Heart left ventricle (tissue), 16 donors: ENCODE measurements around the gene PTPRO. TPM values are rescaled to one million over a fixed set of nuclear protein-coding genes. Genes with fewer than 3 reads are reported as not detected.

Experiments used
- ATAC-seq, 4 donors: fragments of 200-7000 bp; cut with Tn5 transposase; one replicate each; pipeline ENCODE4 v1.9.1; 2020 to 2022; ENCODE audit warnings: moderate library complexity in 4 of 4, mild to moderate bottlenecking in 3 of 4, moderate number of reproducible peaks in 1 of 4
- DNase-seq, 5 donors: peaks; one replicate each; pipeline ENCODE4 v3.0.0-alpha.2; 2020
- H3K27ac ChIP-seq, 12 donors: fragments of 200-600 bp; sonication (generic) in 4 of 12; one replicate each; pipeline versions ENCODE4 v1.5.0 to v1.8.0; 2016 to 2022; ENCODE audit warnings: mild to moderate bottlenecking in 2 of 12
- H3K27me3 ChIP-seq, 9 donors: fragments of 200-600 bp; sonication (generic) in 2 of 9; one replicate each; pipeline versions ENCODE4 v1.5.1 to v1.8.0; 2016 to 2022; ENCODE audit warnings: mild to moderate bottlenecking in 3 of 9
- H3K36me3 ChIP-seq, 9 donors: fragments of 200-600 bp; sonication (generic) in 2 of 9; one replicate each; pipeline versions ENCODE4 v1.5.0 to v1.8.0; 2018 to 2022; ENCODE audit warnings: mild to moderate bottlenecking in 2 of 9
- H3K4me1 ChIP-seq, 12 donors: fragments of 200-600 bp; sonication (generic) in 4 of 12; one replicate each; pipeline versions ENCODE4 v1.5.0 to v1.8.0; 2016 to 2022; ENCODE audit warnings: mild to moderate bottlenecking in 3 of 12
- H3K4me3 ChIP-seq, 12 donors: fragments of 200-600 bp; sonication (generic) in 4 of 12; one replicate each; pipeline versions ENCODE4 v1.5.0 to v1.8.0; 2017 to 2022; ENCODE audit warnings: mild to moderate bottlenecking in 9 of 12, moderate library complexity in 4 of 12
- H3K9me3 ChIP-seq, 12 donors: fragments of 200-600 bp; sonication (generic) in 4 of 12; one replicate each; pipeline versions ENCODE4 v1.5.0 to v1.8.0; 2016 to 2022; ENCODE audit warnings: mild to moderate bottlenecking in 1 of 12
- POLR2A ChIP-seq, 2 donors: fragments of 450-650 bp; IDR thresholded peaks; one replicate each; pipeline ENCODE4 v1.6.1; 2017; ENCODE audit warnings: antibody characterized with exemption in 2 of 2, mild to moderate bottlenecking in 2 of 2, moderate library complexity in 2 of 2
- WGBS, 4 donors: extraction: QIAGEN DNeasy Blood & Tissue Kit in 2 of 4; methylation state at CpG; one replicate each; pipeline versions ENCODE4 v1.1.5 to v1.1.7; 2013 to 2018; 5-methylcytosine and 5-hydroxymethylcytosine counted together
- intact Hi-C, 10 donors: fragments of 100-400 bp; cut with DNase I; formaldehyde crosslinking; loops; one replicate each; pipeline versions ENCODE4 v1.11.1 to v1.14.2; 2022
- polyA plus RNA-seq, 2 donors: library from polyadenylated mRNA; stranded (reverse); fragments of 200-250 nt; gene quantifications; one replicate each; pipeline ENCODE4 v1.2.3, GENCODE V29; 2013
- total RNA-seq, 9 donors: library from RNA; depleted of rRNA in 2 of 9; stranded (reverse); fragments of >200 nt in 2 of 9; fragmentation: NEBNext Ultra II Directional in 3 of 9; extraction: Animal tissue kit (Norgen Biotek cat#: 25700) in 3 of 9; gene quantifications; one replicate each; pipeline versions ENCODE4 v1.1.0 to v1.2.4, GENCODE V29; 2016 to 2023
- TF ChIP-seq, protein P1 (sequence below), 12 donors: fragments of 200-600 bp; sonication (generic) in 4 of 12; IDR thresholded peaks; one replicate each; pipeline versions ENCODE4 v1.5.0 to v1.8.0; 2018 to 2022; ENCODE audit warnings: antibody characterized with exemption in 12 of 12, mild to moderate bottlenecking in 5 of 12
- donor health status: ischemic (EF 13 %, LVEDD 7.1; RV severe dilation, severe dysfunction).
- donor health status: healthy with polysubstance abuse.
- donor health status: DM: no; HTN: yes; CAD: no.
- donor health status: DM: no; HTN: no; CAD: no.
- donor health status: ischemic (EF 25% LVEDD 6.9; RV normal size, moderate dysfunction).
- donor health status: ischemic (EF 25% LVEDD 5.7; RV mildly dilated, moderate dysfunction).
- donor health status: healthy.
- donor health status: DM: yes; HTN: yes; CAD: no.
- donor health status: ischemic (EF 35%, LVEDD 5.7; RV mildly dilated, moderate dysfunction).
- donor health status: nonischemic (EF 11% LVEDD 7.7; RV severe dilation, severe dysfunction).
- donor health status: DM: yes; HTN: yes; CAD: no.
- donor health status: PGD.
- donor health status: ischemic (EF 29% LVEDD 5.4; RV normal size, mild dysfunction).
- donor health status: nonischemic (EF 23%, LVEDD 6.1; RV moderate dilation, normal function).

The PTPRO gene
- total and polyA plus RNA-seq, 11 donors = 0.20 to 9.3 (median 0.57) TPM

DNA sequence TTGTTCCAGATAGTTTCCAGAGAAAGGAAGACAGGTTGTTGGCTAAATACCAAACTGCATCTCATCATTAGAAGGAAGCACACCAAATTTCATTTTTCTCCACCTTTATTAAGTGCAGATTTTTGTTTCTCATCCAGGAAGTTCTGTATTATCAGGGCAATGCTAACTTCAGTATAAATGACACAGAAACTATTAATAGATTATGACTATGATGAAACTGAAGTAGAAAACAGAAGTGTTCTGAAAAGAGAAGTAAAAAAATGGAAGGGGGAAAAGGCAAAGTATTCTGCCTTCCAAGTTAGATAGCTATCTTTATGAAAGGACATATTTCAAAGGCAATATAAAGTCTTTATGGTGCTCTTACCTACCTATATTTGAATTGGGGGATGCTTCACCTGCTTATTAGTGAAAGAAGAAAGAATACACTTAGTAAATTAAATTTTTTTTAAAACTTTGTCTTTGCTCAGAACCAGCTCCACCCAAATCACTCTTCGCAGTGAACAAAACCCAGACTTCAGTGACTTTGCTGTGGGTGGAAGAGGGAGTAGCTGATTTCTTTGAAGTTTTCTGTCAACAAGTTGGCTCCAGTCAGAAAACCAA lies 223.9 kb downstream of the PTPRO start:
- TF ChIP-seq, protein P1, sequence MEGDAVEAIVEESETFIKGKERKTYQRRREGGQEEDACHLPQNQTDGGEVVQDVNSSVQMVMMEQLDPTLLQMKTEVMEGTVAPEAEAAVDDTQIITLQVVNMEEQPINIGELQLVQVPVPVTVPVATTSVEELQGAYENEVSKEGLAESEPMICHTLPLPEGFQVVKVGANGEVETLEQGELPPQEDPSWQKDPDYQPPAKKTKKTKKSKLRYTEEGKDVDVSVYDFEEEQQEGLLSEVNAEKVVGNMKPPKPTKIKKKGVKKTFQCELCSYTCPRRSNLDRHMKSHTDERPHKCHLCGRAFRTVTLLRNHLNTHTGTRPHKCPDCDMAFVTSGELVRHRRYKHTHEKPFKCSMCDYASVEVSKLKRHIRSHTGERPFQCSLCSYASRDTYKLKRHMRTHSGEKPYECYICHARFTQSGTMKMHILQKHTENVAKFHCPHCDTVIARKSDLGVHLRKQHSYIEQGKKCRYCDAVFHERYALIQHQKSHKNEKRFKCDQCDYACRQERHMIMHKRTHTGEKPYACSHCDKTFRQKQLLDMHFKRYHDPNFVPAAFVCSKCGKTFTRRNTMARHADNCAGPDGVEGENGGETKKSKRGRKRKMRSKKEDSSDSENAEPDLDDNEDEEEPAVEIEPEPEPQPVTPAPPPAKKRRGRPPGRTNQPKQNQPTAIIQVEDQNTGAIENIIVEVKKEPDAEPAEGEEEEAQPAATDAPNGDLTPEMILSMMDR (IDR thresholded peaks at IDR 0.05) = no peak
- TF ChIP-seq POLR2A (IDR thresholded peaks at IDR 0.05) = no peak
- WGBS, 4 donors = 73 to 85% (median 76%) methylated on average over 1 of the region's 1 CpG
- no peaks in the 10 kb centered on the region for H3K27me3 ChIP-seq
- H3K9me3 ChIP-seq = no peaks in the 10 kb centered on the region
- DNase-seq (no peak), ATAC-seq (peak in 1 of 4 donors; percentile 36)
- peaks cover 0 to 29% (median 0%) of the 10 kb centered on the region in 12 donors for H3K4me1 ChIP-seq
- H3K4me3 ChIP-seq = peak overlapping the region in 5 of 12 donors; percentile 7 to 41 (median 14)
- intact Hi-C loops = no loop called here
- H3K27ac ChIP-seq = peak overlapping the region in 3 of 12 donors; percentile 52 to 94 (median 55)
- H3K36me3 ChIP-seq = peaks cover 0 to 7% (median 0%) of the 10 kb centered on the region in 9 donors

GRCh38 chr12:15547063-15547462 lies 224.8 kb downstream of the PTPRO start:
- peak overlapping the region in 5 of 12 donors; percentile 7 to 41 (median 14) for H3K4me3 ChIP-seq
- no peak for TF ChIP-seq POLR2A (IDR thresholded peaks at IDR 0.05)
- TF ChIP-seq, protein P1 (IDR thresholded peaks at IDR 0.05) = no peak
- WGBS, 4 donors = 84 to 90% (median 88%) methylated on average over 5 of the region's 5 CpGs

GRCh38 chr12:15547691-15548090 lies 225.4 kb downstream of the PTPRO start:
- ATAC-seq (no peak), DNase-seq (no peak)
- H3K27ac ChIP-seq = peak overlapping the region in 3 of 12 donors; percentile 10 to 94 (median 52)
- peaks cover 0 to 3% (median 0%) of the 10 kb centered on the region in 9 donors for H3K27me3 ChIP-seq
- H3K36me3 ChIP-seq = peaks cover 0 to 8% (median 0%) of the 10 kb centered on the region in 9 donors
- peak overlapping the region in 5 of 12 donors; percentile 7 to 41 (median 14) for H3K4me3 ChIP-seq
- TF ChIP-seq, protein P1 (IDR thresholded peaks at IDR 0.05) = no peak
- no peak for TF ChIP-seq POLR2A (IDR thresholded peaks at IDR 0.05)
- H3K4me1 ChIP-seq = peaks cover 0 to 29% (median 0%) of the 10 kb centered on the region in 12 donors
- intact Hi-C loops = no loop called here
- WGBS, 4 donors = 91 to 99% (median 95%) methylated on average over 1 of the region's 1 CpG
- H3K9me3 ChIP-seq = no peaks in the 10 kb centered on the region

More at GRCh38 chr12:15547063-15547462, 224.8 kb downstream of the PTPRO start:
- peaks cover 0 to 8% (median 0%) of the 10 kb centered on the region in 9 donors for H3K36me3 ChIP-seq
- H3K27ac ChIP-seq = peak overlapping the region in 4 of 12 donors; percentile 10 to 94 (median 54)
- peaks cover 0 to 2% (median 0%) of the 10 kb centered on the region in 9 donors for H3K27me3 ChIP-seq
- H3K9me3 ChIP-seq = no peaks in the 10 kb centered on the region
- DNase-seq (no peak), ATAC-seq (no peak)
- peaks cover 0 to 29% (median 0%) of the 10 kb centered on the region in 12 donors for H3K4me1 ChIP-seq
- intact Hi-C loops = no loop called here

- TF ChIP-seq POLR2A (IDR thresholded peaks at IDR 0.05) = no peak
- TF ChIP-seq, protein P1 (IDR thresholded peaks at IDR 0.05) = no peak
- Histone ChIP-seq H3K9me3 (no peaks in the 10 kb centered on the region), H3K4me1 (peaks cover 0 to 17% (median 0%) of the 10 kb centered on the region in 12 donors), H3K4me3 (no peak overlapping the region), H3K27ac (no peak overlapping the region), H3K36me3 (peaks cover 0 to 8% (median 0%) of the 10 kb centered on the region in 9 donors), H3K27me3 (peaks cover 0 to 3% (median 0%) of the 10 kb centered on the region in 9 donors)
- DNase-seq = no peak
- WGBS, 4 donors = 46 to 56% (median 51%) methylated on average over 4 of the region's 4 CpGs
- ATAC-seq = no peak
- intact Hi-C loops = no loop called here
Observed at GRCh38 chr12:15550793-15551192, 228.5 kb downstream of the PTPRO start.
